ENCODE measurements around the gene EMP3. TPM values are rescaled to one million over a fixed set of nuclear protein-coding genes. Genes with fewer than 3 reads are reported as not detected.

The EMP3 gene
- total RNA-seq, 1 experiment from 2014 or later = 92.9 TPM

DNA sequence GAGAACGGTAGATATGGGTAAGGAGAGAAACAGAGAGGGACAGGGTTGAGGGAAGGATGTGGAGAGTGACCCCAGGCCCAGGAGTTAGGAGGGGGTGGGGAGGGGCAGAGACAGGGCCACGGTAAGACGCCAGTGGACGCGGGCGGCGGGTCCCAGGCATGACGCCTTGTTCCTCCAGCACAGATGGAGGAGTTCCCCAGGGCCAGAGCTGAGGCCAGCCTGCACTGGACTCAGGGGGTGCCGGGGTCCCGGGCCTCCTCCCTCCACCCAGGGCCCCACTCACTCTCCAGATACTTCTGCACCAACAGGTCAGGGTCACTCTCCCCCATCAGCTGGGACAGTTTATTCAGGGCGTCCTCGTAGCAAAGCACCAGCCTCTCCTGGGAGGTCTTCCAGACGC is 22.0 kb upstream of the EMP3 start:
- BruUV-seq (replicated peaks) = no TSS peak
- no peak for DNase-seq (ENCODE audit: low read depth, low spot score)
- H3K27ac ChIP-seq (ENCODE audit: low read depth, low read length) = no peak overlapping the region
- no peak overlapping the region for H3K4me3 ChIP-seq (replicated peaks in 1 of 2; ENCODE audit: low read depth in 1 of 2, low read length in 2 of 2)
- ATAC-seq = no peak
- H3K4me2 ChIP-seq (ENCODE audit: low read length) = no peak overlapping the region
- TF ChIP-seq POLR2A (IDR thresholded peaks at IDR 0.05; ENCODE audit: borderline replicate concordance, extremely low read depth, insufficient read depth, insufficient read length) (no peak), YY1 (IDR thresholded peaks at IDR 0.05; ENCODE audit: extremely low read depth, insufficient replicate concordance, low read depth, low read length) (no peak), ELF1 (IDR thresholded peaks at IDR 0.05; ENCODE audit: borderline replicate concordance, low read depth) (no peak), CEBPB (IDR thresholded peaks at IDR 0.05; ENCODE audit: low read depth) (no peak), ZFX (IDR thresholded peaks at IDR 0.05) (no peak), RAD21 (IDR thresholded peaks at IDR 0.05; ENCODE audit: low read depth) (no peak), FOSL1 (IDR thresholded peaks at IDR 0.05; ENCODE audit: low read depth) (no peak), CBX3 (IDR thresholded peaks at IDR 0.05; ENCODE audit: low read depth) (no peak), EZH2 (IDR thresholded peaks at IDR 0.05) (no peak)
- TF ChIP-seq, protein P1, sequence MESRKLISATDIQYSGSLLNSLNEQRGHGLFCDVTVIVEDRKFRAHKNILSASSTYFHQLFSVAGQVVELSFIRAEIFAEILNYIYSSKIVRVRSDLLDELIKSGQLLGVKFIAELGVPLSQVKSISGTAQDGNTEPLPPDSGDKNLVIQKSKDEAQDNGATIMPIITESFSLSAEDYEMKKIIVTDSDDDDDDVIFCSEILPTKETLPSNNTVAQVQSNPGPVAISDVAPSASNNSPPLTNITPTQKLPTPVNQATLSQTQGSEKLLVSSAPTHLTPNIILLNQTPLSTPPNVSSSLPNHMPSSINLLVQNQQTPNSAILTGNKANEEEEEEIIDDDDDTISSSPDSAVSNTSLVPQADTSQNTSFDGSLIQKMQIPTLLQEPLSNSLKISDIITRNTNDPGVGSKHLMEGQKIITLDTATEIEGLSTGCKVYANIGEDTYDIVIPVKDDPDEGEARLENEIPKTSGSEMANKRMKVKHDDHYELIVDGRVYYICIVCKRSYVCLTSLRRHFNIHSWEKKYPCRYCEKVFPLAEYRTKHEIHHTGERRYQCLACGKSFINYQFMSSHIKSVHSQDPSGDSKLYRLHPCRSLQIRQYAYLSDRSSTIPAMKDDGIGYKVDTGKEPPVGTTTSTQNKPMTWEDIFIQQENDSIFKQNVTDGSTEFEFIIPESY (IDR thresholded peaks at IDR 0.05; ENCODE audit: extremely low read depth, insufficient replicate concordance, low read length) = no peak
- TF ChIP-seq, protein P2, sequence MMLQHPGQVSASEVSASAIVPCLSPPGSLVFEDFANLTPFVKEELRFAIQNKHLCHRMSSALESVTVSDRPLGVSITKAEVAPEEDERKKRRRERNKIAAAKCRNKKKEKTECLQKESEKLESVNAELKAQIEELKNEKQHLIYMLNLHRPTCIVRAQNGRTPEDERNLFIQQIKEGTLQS (IDR thresholded peaks at IDR 0.05) = no peak
- TF ChIP-seq, protein P3, sequence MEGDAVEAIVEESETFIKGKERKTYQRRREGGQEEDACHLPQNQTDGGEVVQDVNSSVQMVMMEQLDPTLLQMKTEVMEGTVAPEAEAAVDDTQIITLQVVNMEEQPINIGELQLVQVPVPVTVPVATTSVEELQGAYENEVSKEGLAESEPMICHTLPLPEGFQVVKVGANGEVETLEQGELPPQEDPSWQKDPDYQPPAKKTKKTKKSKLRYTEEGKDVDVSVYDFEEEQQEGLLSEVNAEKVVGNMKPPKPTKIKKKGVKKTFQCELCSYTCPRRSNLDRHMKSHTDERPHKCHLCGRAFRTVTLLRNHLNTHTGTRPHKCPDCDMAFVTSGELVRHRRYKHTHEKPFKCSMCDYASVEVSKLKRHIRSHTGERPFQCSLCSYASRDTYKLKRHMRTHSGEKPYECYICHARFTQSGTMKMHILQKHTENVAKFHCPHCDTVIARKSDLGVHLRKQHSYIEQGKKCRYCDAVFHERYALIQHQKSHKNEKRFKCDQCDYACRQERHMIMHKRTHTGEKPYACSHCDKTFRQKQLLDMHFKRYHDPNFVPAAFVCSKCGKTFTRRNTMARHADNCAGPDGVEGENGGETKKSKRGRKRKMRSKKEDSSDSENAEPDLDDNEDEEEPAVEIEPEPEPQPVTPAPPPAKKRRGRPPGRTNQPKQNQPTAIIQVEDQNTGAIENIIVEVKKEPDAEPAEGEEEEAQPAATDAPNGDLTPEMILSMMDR (IDR thresholded peaks at IDR 0.05 in 2 of 3, conservative IDR thresholded peaks at IDR 0.05 in 1 of 3; ENCODE audit: borderline replicate concordance in 1 of 3, insufficient read depth in 1 of 3, low read depth in 2 of 3, low read length in 2 of 3) = no peak
- TF ChIP-seq, protein P4, sequence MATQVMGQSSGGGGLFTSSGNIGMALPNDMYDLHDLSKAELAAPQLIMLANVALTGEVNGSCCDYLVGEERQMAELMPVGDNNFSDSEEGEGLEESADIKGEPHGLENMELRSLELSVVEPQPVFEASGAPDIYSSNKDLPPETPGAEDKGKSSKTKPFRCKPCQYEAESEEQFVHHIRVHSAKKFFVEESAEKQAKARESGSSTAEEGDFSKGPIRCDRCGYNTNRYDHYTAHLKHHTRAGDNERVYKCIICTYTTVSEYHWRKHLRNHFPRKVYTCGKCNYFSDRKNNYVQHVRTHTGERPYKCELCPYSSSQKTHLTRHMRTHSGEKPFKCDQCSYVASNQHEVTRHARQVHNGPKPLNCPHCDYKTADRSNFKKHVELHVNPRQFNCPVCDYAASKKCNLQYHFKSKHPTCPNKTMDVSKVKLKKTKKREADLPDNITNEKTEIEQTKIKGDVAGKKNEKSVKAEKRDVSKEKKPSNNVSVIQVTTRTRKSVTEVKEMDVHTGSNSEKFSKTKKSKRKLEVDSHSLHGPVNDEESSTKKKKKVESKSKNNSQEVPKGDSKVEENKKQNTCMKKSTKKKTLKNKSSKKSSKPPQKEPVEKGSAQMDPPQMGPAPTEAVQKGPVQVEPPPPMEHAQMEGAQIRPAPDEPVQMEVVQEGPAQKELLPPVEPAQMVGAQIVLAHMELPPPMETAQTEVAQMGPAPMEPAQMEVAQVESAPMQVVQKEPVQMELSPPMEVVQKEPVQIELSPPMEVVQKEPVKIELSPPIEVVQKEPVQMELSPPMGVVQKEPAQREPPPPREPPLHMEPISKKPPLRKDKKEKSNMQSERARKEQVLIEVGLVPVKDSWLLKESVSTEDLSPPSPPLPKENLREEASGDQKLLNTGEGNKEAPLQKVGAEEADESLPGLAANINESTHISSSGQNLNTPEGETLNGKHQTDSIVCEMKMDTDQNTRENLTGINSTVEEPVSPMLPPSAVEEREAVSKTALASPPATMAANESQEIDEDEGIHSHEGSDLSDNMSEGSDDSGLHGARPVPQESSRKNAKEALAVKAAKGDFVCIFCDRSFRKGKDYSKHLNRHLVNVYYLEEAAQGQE (IDR thresholded peaks at IDR 0.05; ENCODE audit: low read depth) = no peak
- POLR2A ChIA-PET = no interaction called here
- no peaks in the 10 kb centered on the region for H3K4me1 ChIP-seq (ENCODE audit: control insufficient read depth in 1 of 2, insufficient read depth in 2 of 2, low read length in 2 of 2)
- no peaks in the 10 kb centered on the region for H3K9me3 ChIP-seq (ENCODE audit: control insufficient read depth in 1 of 2, insufficient read depth in 1 of 2, low read depth in 1 of 2, low read length in 2 of 2)
- RAD21 ChIA-PET (ENCODE audit: low non-redundant PET in 1 of 2, low total read pairs in 2 of 2, uncharacterized antibody in 2 of 2, unreplicated experiment in 2 of 2) = no interaction called here
- intact Hi-C loops (cut with micrococcal nuclease) = no loop called here
- no peak overlapping the region for H3K9ac ChIP-seq (ENCODE audit: low read length)
- no peaks in the 10 kb centered on the region for H4K20me1 ChIP-seq (ENCODE audit: insufficient read depth)
- H2AFZ ChIP-seq (ENCODE audit: low read depth, low read length, poor library complexity, severe bottlenecking) = no peak overlapping the region
- CTCF ChIA-PET = no interaction called here
- no peaks in the 10 kb centered on the region; the same call in 1 of the 2 replicates for H3K9me2 ChIP-seq (ENCODE audit: insufficient read depth)
- H3K79me2 ChIP-seq (ENCODE audit: insufficient read depth, low read length) = no peaks in the 10 kb centered on the region
- no peaks in the 10 kb centered on the region for H3K27me3 ChIP-seq (ENCODE audit: insufficient read depth, low read length)
- no peaks in the 10 kb centered on the region for H3K36me3 ChIP-seq (ENCODE audit: control insufficient read depth in 1 of 2, insufficient read depth in 2 of 2, low read length in 2 of 2)

All from HCT116 (cell line).